ENCODE results near the gene TCF21. TPM values are rescaled to one million over a fixed set of nuclear protein-coding genes. Genes with fewer than 3 reads are reported as not detected.

The TCF21 gene
- 1.7 and 10.3 TPM in 2 replicates for total RNA-seq

GRCh38 chr6:133888929-133889556 lies at the start of gene TCF21:
TCF21 (plus strand) TSS chr6:133889113; CDS start chr6:133889398, 285 bp downstream.

Other genes with a start within 250 kb of the TCF21 start
- gene TBPL1, start 64.1 kb downstream of the TCF21 start, total RNA-seq, result 7.9 and 19.5 TPM in 2 replicates
- gene SLC2A12, start 163.5 kb downstream of the TCF21 start, total RNA-seq, result 0.66 and 0.86 TPM in 2 replicates